ENCODE measurements around the gene TSEN15. TPM values are rescaled to one million over a fixed set of nuclear protein-coding genes. Genes with fewer than 3 reads are reported as not detected.
"Not testable (repeated sequence)": the region's sequence is repeated elsewhere in the genome, so short reads cannot be mapped to it uniquely, and the experiment has no call there.

TSEN15 gene
- total RNA-seq, 4 donors from 2014 or later, result 14.8 to 24.7 (median 21.3) TPM

DNA sequence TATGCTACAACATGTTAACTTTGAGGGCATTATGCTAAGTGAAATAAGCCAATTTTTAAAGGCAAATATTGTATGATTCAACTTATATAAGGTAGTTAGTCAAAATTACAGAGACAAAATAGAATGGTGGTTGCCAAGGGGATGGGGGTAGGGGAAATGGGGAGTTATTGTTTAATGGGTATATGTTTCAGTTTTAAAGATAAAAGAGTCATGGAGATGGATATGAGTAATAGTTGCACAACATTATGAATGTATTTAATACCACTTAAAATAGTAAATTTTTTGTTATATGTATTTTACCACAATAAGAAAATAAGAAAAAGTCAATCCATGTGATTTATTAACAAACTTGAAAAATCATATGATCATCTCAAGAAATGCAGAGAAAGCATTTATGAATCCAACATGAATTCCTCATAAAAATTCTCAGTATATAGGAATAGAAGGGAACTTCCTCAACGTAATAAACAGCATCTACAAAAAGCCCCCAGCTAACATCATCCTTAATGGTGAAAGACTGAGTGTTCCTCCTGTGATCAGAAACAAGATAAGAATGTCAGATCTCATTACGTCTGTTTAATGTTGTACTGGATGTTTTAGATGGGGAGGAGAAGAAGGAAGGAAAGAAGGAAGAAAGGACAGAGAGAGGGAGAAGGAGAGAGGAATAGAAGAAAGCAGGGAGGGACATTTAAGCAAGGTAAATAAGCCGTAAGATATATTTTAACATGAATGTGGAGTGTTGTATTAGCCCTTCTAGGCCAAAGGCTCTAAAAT, 6.7 kb upstream of the TSEN15 start:
- DNase-seq (ENCODE audit: low spot score in 2 of 2), result no peak
- Histone ChIP-seq H3K4me1 (no peaks in the 10 kb centered on the region), H3K27ac (no peak overlapping the region), H3K4me3 (no peak overlapping the region), H3K36me3 (no peaks in the 10 kb centered on the region), H3K27me3 (peaks cover 4% of the 10 kb centered on the region), H3K9me3 (no peaks in the 10 kb centered on the region)
- no peak for TF ChIP-seq CTCF (IDR thresholded peaks at IDR 0.05)
- TF ChIP-seq POLR2AphosphoS5 (IDR thresholded peaks at IDR 0.05), result no peak
- no peak for TF ChIP-seq POLR2A (IDR thresholded peaks at IDR 0.05)
- TF ChIP-seq EP300 (IDR thresholded peaks at IDR 0.05), result no peak
- WGBS, result 79% methylated on average over 3 of the region's 3 CpGs

- not testable (repeated sequence) for H3K4me3 ChIP-seq; DNase-seq (ENCODE audit: low spot score in 2 of 2); H3K27ac ChIP-seq; H3K36me3 ChIP-seq; H3K27me3 ChIP-seq; H3K9me3 ChIP-seq
- 82% methylated on average over 5 of the region's 5 CpGs for WGBS
- peaks cover 11% of the 10 kb centered on the region for H3K4me1 ChIP-seq
Observed at GRCh38 chr1:184047541-184047940, 4.0 kb upstream of the TSEN15 start.

DNA sequence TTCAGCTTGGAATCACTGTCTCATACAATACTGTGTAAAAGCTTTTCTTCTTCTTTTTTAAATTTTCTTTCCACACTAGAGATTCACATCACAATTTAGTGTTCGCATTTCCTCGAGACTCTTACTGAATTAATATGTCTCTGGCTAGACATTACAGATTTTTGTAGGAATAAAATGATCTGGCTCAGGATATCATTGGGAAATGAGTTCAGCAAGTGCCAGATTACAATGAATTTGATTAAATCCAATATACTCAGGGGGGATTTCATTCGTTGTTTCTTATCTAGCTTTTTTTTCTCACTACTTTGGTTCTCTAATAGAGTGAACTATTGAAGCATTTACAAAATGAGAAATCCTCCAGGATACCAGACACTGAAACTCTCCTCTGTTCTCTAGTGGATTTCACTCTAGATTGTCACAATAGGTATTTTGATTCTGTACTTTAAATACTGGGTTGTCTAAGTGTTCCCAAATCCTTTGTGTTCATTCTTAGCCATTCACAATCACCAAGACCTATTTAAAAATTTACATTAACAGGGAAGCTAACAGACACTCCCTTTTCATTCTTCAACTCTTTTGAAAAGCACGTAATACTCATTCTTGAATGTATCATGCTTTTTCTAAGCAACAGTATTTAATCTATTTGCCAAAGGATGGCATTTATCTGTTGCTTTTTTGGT, 2.8 kb upstream of the TSEN15 start:
- Histone ChIP-seq H3K36me3 (no peaks in the 10 kb centered on the region), H3K4me3 (no peak overlapping the region), H3K27me3 (no peaks in the 10 kb centered on the region), H3K4me1 (peaks cover 22% of the 10 kb centered on the region), H3K9me3 (no peaks in the 10 kb centered on the region), H3K27ac (no peak overlapping the region)
- DNase-seq (ENCODE audit: low spot score in 2 of 2), result no peak
- TF ChIP-seq EP300 (IDR thresholded peaks at IDR 0.05) (no peak), POLR2AphosphoS5 (IDR thresholded peaks at IDR 0.05) (no peak), POLR2A (IDR thresholded peaks at IDR 0.05) (no peak), CTCF (IDR thresholded peaks at IDR 0.05) (no peak)
- WGBS, result 74% methylated on average over 4 of the region's 4 CpGs

- no peak for DNase-seq (ENCODE audit: low spot score in 2 of 2)
- 94% methylated on average over 2 of the region's 2 CpGs for WGBS
Observed at GRCh38 chr1:184049291-184049690, 2.2 kb upstream of the TSEN15 start.

GRCh38 chr1:184049836-184050468, 1.6 kb upstream of the TSEN15 start:
- no peak for DNase-seq (ENCODE audit: low spot score in 2 of 2)
- 83% methylated on average over 2 of the region's 2 CpGs for WGBS

More at GRCh38 chr1:184049291-184049690, 2.2 kb upstream of the TSEN15 start:
- Histone ChIP-seq H3K36me3 (no peaks in the 10 kb centered on the region), H3K9me3 (no peaks in the 10 kb centered on the region), H3K4me1 (peaks cover 28% of the 10 kb centered on the region), H3K27me3 (no peaks in the 10 kb centered on the region), H3K27ac (no peak overlapping the region), H3K4me3 (no peak overlapping the region)
- no peak for TF ChIP-seq EP300 (IDR thresholded peaks at IDR 0.05)
- no peak for TF ChIP-seq CTCF (IDR thresholded peaks at IDR 0.05)
- no peak for TF ChIP-seq POLR2A (IDR thresholded peaks at IDR 0.05)
- no peak for TF ChIP-seq POLR2AphosphoS5 (IDR thresholded peaks at IDR 0.05)

More at GRCh38 chr1:184049836-184050468, 1.6 kb upstream of the TSEN15 start:
- no peak overlapping the region for H3K4me3 ChIP-seq
- H3K4me1 ChIP-seq, result peaks cover 29% of the 10 kb centered on the region
- no peaks in the 10 kb centered on the region for H3K9me3 ChIP-seq
- TF ChIP-seq CTCF (IDR thresholded peaks at IDR 0.05) (no peak), POLR2A (IDR thresholded peaks at IDR 0.05) (no peak), POLR2AphosphoS5 (IDR thresholded peaks at IDR 0.05) (no peak), EP300 (IDR thresholded peaks at IDR 0.05) (no peak)
- no peak overlapping the region for H3K27ac ChIP-seq
- no peaks in the 10 kb centered on the region for H3K36me3 ChIP-seq
- no peaks in the 10 kb centered on the region for H3K27me3 ChIP-seq

Data from suprapubic skin (tissue), 4 donors.